B cell (primary cell): ENCODE results near the gene DNAH8. TPM values are rescaled to one million over a fixed set of nuclear protein-coding genes. Genes with fewer than 3 reads are reported as not detected.

Experiments used
- ATAC-seq: fragments of 200-7000 bp; cut with Tn5 transposase; one replicate; pipeline ENCODE4 v1.10.0; 2021; ENCODE audit warnings: low read depth, mild to moderate bottlenecking, moderate number of reproducible peaks, moderate library complexity
- CTCF ChIA-PET: fragments of 350-600 bp; sonication (Branson Sonifier 250); formaldehyde crosslinking; loops from one replicate; lab custom pipeline; 2021; ENCODE audit warnings: antibody characterized with exemption, inconsistent platforms; lab: Charles Lee
- POLR2A ChIA-PET: fragments of 350-600 bp; sonication (Branson Sonifier 250); formaldehyde crosslinking; loops from one replicate; lab custom pipeline; 2021; ENCODE audit warnings: antibody characterized with exemption; lab: Charles Lee
- DNase-seq: peaks from one replicate; pipeline ENCODE4 v3.0.0; 2013
- H2AFZ ChIP-seq: 2 replicates; pipeline ENCODE4 v1.6.1; 2012; ENCODE audit warnings: mild to moderate bottlenecking, low read depth, low read length; ENCODE audit not compliant: insufficient read depth, poor library complexity, severe bottlenecking
- H3K27ac ChIP-seq, 2 donors: 1 replicate in 1 of 2; 2 replicates in 1 of 2; pipeline ENCODE4 v1.5.1; 2012 to 2013; ENCODE audit warnings: low read length in 2 of 2, mild to moderate bottlenecking in 2 of 2, moderate library complexity in 1 of 2
- H3K27me3 ChIP-seq, 4 experiments: fragments of 200-600 bp in 1 of 4; sonication (generic) in 1 of 4; replicated peaks in 1 of 4; 1 replicate in 2 of 4; 2 replicates in 2 of 4; pipeline versions ENCODE4 v1.6.1 to v1.7.0; 2013 to 2016; ENCODE audit warnings: low read length in 3 of 4, mild to moderate bottlenecking in 2 of 4, mixed read lengths in 1 of 4, moderate library complexity in 1 of 4; ENCODE audit not compliant: insufficient read depth in 4 of 4, control insufficient read depth in 3 of 4; ENCODE audit errors: control extremely low read depth in 1 of 4
- H3K36me3 ChIP-seq, 2 experiments: replicated peaks in 1 of 2; 1 replicate in 1 of 2; 2 replicates in 1 of 2; pipeline versions ENCODE4 v1.6.1 to v1.7.1; 2013; ENCODE audit warnings: low read length in 1 of 2; ENCODE audit not compliant: insufficient read depth in 2 of 2, control insufficient read depth in 1 of 2; ENCODE audit errors: control extremely low read depth in 1 of 2, extremely low read depth in 1 of 2
- H3K4me1 ChIP-seq, 2 donors: fragments of 200-600 bp in 1 of 2; sonication (generic) in 1 of 2; 1 replicate in 1 of 2; 2 replicates in 1 of 2; pipeline versions ENCODE4 v1.5.1 to v1.6.1; 2013 to 2017; ENCODE audit warnings: low read length in 2 of 2; ENCODE audit not compliant: control insufficient read depth in 2 of 2, insufficient read depth in 2 of 2
- H3K4me2 ChIP-seq: replicated peaks from 2 replicates; pipeline ENCODE3; 2012; ENCODE audit warnings: mild to moderate bottlenecking, low read depth, low read length; ENCODE audit not compliant: poor library complexity, severe bottlenecking
- H3K4me3 ChIP-seq, 5 experiments: fragments of 200-600 bp in 1 of 5; sonication (generic) in 1 of 5; 1 replicate in 3 of 5; 2 replicates in 2 of 5; pipeline versions ENCODE4 v1.5.1 to v1.7.0; 2011 to 2016; ENCODE audit warnings: low read length in 4 of 5, mild to moderate bottlenecking in 4 of 5, low read depth in 2 of 5, control low read depth in 1 of 5, moderate library complexity in 1 of 5; ENCODE audit not compliant: insufficient read depth in 1 of 5; ENCODE audit errors: control extremely low read depth in 1 of 5, extremely low read depth in 1 of 5
- H3K79me2 ChIP-seq: fragments of 200-600 bp; sonication (generic); one replicate; pipeline ENCODE4 v1.6.0; 2016; ENCODE audit warnings: low read length; ENCODE audit not compliant: control insufficient read depth, insufficient read depth
- H3K9ac ChIP-seq: fragments of 200-600 bp; sonication (generic); 2 replicates; pipeline ENCODE4 v1.6.1; 2017; ENCODE audit warnings: mild to moderate bottlenecking, low read length, moderate library complexity
- H3K9me3 ChIP-seq, 3 donors: one replicate each; pipeline versions ENCODE4 v1.6.1 to v1.7.1; 2013; ENCODE audit warnings: low read length in 2 of 3; ENCODE audit not compliant: control insufficient read depth in 2 of 3, insufficient read depth in 1 of 3; ENCODE audit errors: control extremely low read depth in 1 of 3
- H4K20me1 ChIP-seq: 2 replicates; pipeline ENCODE4 v1.6.0; 2012; ENCODE audit warnings: mild to moderate bottlenecking, low read length; ENCODE audit not compliant: insufficient read depth, control insufficient read depth, poor library complexity, severe bottlenecking
- H3K27ac Mint-ChIP-seq: one replicate; pipeline ENCODE4 v1.8.0; 2021; ENCODE audit warnings: mixed read lengths
- H3K27me3 Mint-ChIP-seq: one replicate; pipeline ENCODE4 v1.8.0; 2021; ENCODE audit warnings: mixed read lengths
- H3K4me1 Mint-ChIP-seq: one replicate; pipeline ENCODE4 v1.8.0; 2021; ENCODE audit warnings: mixed read lengths
- H3K4me3 Mint-ChIP-seq: one replicate; pipeline ENCODE4 v1.8.0; 2021; ENCODE audit warnings: mixed read lengths
- H3K9me3 Mint-ChIP-seq: one replicate; pipeline ENCODE4 v1.8.0; 2022; ENCODE audit warnings: mixed read lengths; ENCODE audit not compliant: insufficient read depth
- CTCF ChIP-seq: fragments of 200-600 bp; IDR thresholded peaks from one replicate; pipeline ENCODE4 v1.8.0; 2022; ENCODE audit warnings: antibody characterized with exemption, mild to moderate bottlenecking
- EZH2 ChIP-seq: IDR thresholded peaks from 2 replicates; pipeline ENCODE4 v1.6.1; 2012; ENCODE audit warnings: borderline replicate concordance, low read depth, mild to moderate bottlenecking, moderate library complexity, low read length; ENCODE audit not compliant: insufficient read depth, poor library complexity, severe bottlenecking
- WGBS: methylation state at CpG from one replicate; pipeline ENCODE4 v1.1.5; 2013; ENCODE audit warnings: missing lambda C conversion rate; ENCODE audit not compliant: insufficient coverage; 5-methylcytosine and 5-hydroxymethylcytosine counted together
- intact Hi-C: fragments of 100-400 bp; cut with micrococcal nuclease; formaldehyde crosslinking; loops from one replicate; pipeline ENCODE4 v1.10.0; 2022
- polyA plus RNA-seq: library from polyadenylated mRNA; depleted of rRNA; stranded (reverse); fragments of >200 nt; gene quantifications from 2 replicates; pipeline ENCODE4 v1.2.3, GENCODE V29; 2012
- total RNA-seq, 2 donors: library from RNA; stranded (reverse); fragments of 120-200 nt in 1 of 2; gene quantifications; 1 replicate in 1 of 2; 2 replicates in 1 of 2; pipeline versions ENCODE4 v1.2.3 to v1.2.4, GENCODE V29; 2013 to 2022

Gene DNAH8
- total and polyA plus RNA-seq, 2 donors (not counting 1 experiment from before 2014, with no cell fraction given), result 0.69 to 1.1 TPM

- POLR2A ChIA-PET, result no interaction called here
Measured at GRCh38 chr6:39059496-39060310, 344.6 kb downstream of the DNAH8 start.

More at GRCh38 chr6:39059496-39060310, 344.6 kb downstream of the DNAH8 start:
- Mint-ChIP-seq H3K4me3 (no peak overlapping the region), H3K27ac (no peak overlapping the region), H3K4me1 (no peaks in the 10 kb centered on the region), H3K27me3 (peaks cover 39% of the 10 kb centered on the region), H3K9me3 (no peaks in the 10 kb centered on the region)
- ATAC-seq (no peak), DNase-seq (no peak)
- no peaks in the 10 kb centered on the region for H3K9me3 ChIP-seq
- H3K4me1 ChIP-seq, result no peaks in the 10 kb centered on the region
- H3K4me2 ChIP-seq, result no peak overlapping the region
- no peaks in the 10 kb centered on the region for H4K20me1 ChIP-seq
- H2AFZ ChIP-seq, result no peak overlapping the region
- H3K27ac ChIP-seq, result no peak overlapping the region
- intact Hi-C loops, result no loop called here
- no peak overlapping the region for H3K9ac ChIP-seq
- no peaks in the 10 kb centered on the region for H3K79me2 ChIP-seq
- no peaks in the 10 kb centered on the region for H3K36me3 ChIP-seq
- TF ChIP-seq EZH2 (no peak), CTCF (no peak)
- H3K4me3 ChIP-seq, result no peak overlapping the region
- CTCF ChIA-PET, result no interaction called here
- 78% methylated on average over 12 of the region's 14 CpGs for WGBS
- peaks cover 0 to 4% (median 0%) of the 10 kb centered on the region in 4 experiments for H3K27me3 ChIP-seq
